Glomerular visceral epithelial cell (primary cell): Measurements from ENCODE around the gene RHOH.
A peak's percentile ranks its signal among the peaks of the same experiment; 100 is the strongest.
"Not testable (repeated sequence)": the region's sequence is repeated elsewhere in the genome, so short reads cannot be mapped to it uniquely, and the experiment has no call there.

Experiments used
- DNase-seq: peaks from one replicate; pipeline ENCODE4 v3.0.0-alpha.2; 2016; ENCODE audit errors: extremely low spot score

Gene RHOH, protein sequence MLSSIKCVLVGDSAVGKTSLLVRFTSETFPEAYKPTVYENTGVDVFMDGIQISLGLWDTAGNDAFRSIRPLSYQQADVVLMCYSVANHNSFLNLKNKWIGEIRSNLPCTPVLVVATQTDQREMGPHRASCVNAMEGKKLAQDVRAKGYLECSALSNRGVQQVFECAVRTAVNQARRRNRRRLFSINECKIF

DNA sequence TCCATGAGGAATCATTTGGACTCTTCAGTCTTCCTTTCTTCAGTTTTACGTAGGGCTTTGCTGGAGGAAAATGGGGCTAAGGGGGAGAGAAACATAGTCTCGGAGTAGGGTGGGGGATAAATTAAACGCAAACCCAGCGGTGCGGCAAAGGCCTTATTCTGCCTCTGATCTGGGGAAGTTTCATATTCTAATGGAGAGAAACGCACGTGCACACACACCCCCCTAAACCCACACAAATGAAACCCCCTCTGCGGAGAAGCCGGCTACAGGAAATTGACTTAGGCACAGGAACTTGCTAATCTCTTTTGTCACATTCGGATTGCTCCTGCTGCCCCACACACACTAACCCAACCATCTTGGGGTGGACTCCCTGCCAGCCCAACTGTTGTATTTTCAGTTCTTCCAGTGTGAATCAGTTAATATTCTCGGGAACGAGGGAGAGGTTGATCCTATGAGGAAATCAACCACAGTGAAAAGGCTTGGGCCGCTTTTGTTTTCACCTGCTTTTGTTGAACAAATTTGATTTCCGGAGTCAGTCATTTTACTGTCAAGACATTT lies at the start of gene RHOH:
Gene RHOH (plus strand): TSS at position 308 of the 558 bp plus-strand sequence. CDS start 46,356 bp downstream, outside the sequence.
- DNase-seq: no peak

DNA sequence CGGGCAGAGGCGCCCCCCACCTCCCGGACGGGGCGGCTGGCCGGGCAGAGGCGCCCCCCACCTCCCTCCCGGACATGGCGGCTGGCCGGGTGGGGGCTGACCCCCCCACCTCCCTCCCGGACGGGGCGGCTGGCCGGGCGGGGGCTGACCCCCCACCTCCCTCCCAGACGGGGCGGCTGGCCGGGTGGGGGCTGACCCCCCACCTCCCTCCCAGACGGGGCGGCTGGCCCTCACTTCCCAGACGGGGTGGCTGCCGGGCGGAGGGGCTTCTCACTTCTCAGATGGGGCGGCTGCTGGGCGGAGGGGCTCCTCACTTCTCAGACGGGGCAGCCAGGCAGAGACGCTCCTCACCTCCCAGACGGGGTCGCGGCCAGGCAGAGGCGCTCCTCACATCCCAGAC lies 49.3 kb upstream of the RHOH start:
- DNase-seq: not testable (repeated sequence)

DNA sequence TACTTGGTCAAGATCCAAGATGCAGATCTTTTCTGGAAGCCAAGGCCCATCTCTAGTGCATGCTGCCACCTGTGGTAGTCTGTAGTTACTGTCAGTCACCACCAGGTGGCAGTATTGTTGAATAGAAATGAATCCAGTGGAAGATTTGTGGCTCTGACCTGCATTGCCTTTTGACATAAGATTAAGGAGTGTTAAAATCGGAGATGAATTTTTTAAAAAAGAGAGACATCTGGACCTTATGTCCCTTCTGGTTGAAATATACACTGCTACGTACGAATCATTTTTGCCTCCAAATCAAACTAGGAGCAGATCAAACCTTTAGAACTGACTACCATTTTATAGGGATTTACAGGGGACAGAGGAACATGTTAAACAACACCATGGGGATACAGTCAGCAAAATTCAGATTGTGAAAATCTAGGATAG lies 46.9 kb upstream of the RHOH start:
- peak; percentile 67 for DNase-seq

DNA sequence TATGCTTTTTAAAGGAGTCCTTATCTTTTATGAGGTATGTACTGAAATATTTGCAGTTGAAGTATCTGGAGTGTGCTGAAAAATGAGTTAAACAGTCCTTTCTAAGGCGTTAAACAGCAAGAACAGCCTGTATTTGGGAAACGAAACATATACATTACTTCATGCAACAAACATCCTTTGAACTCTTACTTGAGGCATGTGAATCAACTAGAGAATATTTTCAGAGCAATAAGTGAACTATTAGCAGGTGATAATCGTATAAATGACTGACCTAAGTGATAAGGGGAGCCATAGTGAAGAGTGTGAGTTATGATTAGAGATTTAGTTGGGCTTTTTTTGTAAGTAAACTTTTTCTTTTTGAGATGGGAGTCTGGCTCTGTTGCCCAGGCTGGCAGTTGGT lies 45.9 kb upstream of the RHOH start:
- DNase-seq: peak; percentile 18

DNA sequence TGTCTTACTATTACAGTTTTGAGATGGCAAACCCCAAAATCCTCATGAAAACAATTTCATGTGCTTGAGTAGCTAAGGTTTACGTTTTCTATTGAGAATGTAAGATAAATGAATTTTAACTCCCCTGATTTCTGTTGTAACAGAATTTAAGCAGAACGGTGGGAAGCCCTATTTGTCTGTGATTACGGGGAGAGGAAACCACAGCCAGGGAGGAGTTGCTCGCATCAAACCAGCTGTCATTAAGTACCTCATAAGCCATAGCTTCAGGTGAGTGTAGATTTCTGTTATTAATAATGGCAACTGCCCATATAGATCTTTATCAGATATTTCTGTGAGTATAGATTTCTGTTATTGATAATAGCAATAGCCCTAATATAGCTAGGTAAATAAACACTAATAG lies 44.2 kb upstream of the RHOH start:
- no peak for DNase-seq

DNA sequence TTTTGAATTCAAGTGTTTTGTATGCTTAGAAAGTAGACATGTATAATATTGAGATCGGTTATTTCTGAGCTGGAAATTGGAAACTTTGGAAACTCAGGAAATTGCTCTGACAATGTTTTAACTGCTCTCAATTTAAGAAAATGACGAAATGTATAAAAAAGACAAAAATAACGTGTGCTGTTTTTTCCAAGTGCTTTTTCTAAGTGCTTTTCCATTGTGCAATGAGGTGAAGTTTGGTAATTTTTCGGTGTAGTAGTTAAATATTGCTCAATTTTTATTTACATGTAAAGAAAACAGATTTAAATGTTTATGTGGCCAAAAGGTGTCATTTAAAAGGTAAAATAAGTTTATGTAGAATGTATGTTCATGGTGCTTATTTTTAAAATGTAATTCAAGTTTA lies 39.4 kb upstream of the RHOH start:
- DNase-seq: no peak

DNA sequence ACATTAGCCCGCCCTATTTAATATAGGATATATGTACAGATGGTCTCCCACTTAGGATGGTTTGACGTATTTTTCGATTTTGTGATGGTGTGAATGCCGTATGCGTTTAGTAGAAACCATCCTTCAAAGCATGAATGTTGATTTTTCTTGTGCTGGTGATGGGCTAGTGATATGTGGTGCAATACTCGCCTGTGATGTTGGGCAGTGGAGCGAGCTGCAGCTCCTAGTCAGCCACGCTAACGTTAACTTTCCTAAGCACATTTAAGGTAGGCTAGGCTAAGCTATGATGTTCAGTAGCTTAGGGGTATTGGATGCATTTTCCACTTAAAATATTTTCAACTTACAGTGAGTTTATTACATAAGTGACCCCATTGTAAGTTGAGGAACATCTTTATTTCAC lies 36.6 kb upstream of the RHOH start:
- no peak for DNase-seq

DNA sequence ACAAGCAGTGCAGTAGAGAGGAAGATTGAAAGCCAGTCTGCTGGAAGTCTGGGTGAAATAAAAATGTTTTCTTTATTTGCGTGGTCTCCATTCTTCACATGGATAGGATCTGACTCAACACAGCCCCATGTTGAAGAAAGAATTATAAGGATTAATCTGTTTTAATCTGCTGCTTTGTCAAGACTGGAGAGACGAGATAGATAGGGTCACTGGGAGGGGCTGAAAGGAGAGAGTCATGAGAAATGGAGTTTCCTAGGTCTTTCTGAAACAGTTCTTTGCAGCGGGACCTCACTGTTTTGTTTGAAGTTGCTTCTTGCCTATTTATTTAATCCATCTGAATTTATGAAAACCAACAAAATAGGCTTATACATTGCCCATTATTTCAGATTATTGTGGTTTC lies 32.4 kb upstream of the RHOH start:
- DNase-seq: no peak

DNA sequence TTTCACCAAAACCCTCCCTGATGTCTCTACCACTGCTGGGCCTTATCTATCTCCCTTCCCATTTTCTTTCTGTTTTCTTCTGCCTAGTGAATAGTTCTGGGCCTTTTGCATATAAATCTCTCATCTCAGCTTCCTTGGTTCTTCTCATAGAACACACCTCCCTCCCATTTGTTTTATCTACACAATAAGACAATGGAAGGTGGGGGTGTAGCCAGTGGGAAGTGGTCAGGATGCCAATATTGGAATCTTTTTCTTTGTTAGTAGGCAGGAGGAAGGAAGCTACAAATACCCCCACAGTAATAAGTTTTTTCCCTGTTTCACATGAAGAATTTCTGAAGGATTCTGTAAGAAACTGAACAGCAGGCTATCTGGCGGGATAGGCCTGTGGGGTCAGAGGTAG lies 30.9 kb upstream of the RHOH start:
- DNase-seq: no peak

DNA sequence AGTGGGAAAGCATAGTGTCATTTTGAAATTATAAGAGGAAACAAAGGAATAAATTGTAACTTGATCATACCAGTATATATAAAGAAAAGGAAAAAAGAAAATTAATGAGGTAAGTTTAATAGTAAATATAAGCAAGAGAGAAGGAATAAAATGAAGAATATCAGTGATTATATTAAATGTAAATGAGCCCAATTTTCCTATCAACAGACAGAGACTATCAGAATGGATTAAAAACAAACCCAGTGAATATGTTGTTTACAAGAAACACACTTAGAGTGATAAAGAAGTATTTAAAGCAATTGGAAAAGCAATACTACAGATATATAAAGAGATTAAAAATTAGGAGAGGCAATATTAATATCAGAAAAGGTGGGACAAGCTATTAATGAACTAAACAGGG lies 28.8 kb upstream of the RHOH start:
- DNase-seq: no peak

DNA sequence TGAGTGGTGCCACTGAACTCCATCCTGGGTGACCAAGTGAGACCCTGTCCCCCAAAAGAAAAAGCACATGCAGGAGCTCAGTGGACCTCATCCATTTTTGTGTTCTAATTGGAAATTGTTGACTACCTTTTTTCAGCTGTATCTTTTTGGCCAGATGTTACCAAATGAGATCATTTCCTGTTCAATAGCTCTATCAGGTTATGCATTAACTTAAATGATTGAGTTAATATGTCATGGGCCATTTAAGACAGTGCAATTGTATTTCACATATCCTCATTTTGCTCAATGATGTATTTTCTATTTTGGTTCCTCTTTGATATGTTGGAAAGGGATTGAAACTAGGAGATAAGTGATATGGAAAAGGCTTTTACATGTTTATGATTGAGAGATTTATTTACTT lies 26.2 kb upstream of the RHOH start:
- peak; percentile 16 for DNase-seq

DNA sequence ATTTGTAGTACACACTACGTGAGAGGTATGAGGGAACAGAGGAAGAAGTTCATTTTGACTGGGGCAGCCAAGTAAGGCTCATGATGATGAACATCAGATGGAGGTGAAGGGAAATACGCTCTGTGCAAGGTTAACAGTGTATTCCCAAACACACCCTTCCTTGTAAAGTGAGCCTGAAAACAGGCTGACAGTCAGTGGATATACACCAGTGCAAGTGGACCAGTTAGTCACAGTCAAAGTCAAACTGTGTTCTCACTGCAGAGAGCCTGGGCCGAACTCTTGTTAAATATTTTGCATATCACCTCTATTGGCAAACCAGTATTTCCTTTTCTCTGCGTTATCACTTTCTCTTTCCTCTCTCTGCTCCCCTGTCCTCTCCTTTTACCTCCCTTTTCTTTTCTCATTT lies 23.4 kb upstream of the RHOH start:
- no peak for DNase-seq

DNA sequence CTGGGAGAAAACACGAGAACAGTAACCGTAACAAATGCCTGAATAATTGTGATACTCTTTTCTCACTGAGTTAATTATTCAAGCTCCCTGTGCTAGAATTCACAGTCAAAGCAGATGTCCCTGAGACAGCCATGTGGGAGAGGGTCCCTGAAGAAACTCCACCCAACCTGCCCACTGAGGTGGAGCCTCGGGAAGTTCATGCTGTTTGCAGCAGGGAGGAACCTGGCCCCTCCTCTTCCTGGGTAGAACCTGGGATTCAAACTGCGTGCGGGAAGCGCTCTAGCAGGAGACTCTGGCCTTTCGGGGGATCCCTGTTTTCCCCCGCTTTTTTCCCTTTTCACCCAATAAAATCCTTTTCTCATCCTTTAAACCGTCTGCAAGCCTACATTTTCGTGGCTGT lies 20.2 kb upstream of the RHOH start:
- DNase-seq: no peak

DNA sequence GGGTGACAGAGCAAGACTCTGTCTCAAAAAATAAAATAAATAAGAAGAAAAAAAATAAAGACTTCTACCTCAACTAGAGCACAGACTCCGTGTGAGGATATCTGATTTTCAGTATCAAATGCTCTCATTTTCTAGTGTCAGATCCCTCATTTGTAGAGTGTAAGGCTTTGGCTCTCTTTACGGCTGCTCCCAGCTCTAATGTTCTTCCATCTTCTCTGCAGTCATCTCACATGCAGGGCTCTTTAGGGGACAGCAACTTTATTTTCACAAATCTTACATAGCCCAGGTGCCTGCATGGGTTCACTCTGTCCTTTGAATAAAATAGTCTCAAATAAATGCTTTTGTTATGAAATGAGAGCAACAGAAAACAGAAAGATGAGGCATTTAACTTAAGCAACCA lies 19.2 kb upstream of the RHOH start:
- DNase-seq: no peak

DNA sequence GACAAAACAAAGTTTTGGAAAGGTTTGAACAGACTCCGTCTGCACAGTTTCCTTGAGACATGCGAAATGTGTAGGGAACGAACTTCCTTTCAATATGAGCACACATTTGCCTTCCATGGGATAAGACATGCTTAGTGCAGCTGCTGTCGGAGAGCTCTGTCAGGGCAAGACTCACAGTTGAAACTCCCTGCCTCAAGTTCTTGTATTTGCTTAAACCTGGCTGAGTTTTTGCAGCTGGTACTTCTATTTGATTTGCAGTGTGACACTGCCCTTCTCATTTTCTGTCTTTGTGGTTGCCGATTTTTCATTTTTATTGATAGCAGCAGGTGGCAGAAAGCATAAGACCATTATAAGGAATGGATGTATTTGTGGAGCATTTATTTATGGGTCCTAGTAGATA lies 18.2 kb upstream of the RHOH start:
- DNase-seq: no peak

DNA sequence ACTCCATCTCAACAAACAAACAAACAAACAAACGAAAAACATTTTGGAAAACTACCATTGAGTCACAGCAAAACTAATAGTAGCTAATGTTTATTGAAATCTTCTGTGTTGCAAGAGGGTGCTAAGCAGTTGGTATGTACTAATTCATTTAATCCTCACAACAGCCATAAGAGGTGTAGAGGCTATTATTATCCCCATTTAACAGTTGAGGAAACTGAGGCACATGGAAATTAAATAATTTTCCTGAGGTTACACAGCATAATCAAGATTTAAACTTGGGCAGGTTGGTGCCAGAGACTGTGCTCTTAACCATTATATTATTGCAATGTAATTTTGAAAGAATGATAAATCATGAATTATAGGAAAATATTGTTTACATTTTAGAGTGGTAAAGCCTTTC lies 17.5 kb upstream of the RHOH start:
- no peak for DNase-seq

DNA sequence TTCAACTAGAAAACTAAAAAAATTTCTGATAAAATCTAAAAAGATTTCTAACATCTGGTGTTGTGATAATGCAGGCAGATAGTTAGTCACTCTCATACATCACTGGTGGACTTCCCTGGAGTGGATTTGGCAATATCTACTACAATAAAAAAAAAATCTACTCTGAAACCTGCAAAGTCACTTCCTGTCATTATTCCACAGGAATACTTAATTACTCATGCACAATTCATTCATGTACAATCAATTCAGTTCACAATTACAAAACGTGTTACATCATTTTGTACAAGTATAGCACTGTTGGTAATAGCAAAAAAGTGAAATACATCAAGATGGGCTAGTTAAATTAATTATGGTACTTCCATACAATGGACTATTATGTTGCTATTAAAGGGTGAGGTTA lies 16.5 kb upstream of the RHOH start:
- DNase-seq: peak; percentile 15

DNA sequence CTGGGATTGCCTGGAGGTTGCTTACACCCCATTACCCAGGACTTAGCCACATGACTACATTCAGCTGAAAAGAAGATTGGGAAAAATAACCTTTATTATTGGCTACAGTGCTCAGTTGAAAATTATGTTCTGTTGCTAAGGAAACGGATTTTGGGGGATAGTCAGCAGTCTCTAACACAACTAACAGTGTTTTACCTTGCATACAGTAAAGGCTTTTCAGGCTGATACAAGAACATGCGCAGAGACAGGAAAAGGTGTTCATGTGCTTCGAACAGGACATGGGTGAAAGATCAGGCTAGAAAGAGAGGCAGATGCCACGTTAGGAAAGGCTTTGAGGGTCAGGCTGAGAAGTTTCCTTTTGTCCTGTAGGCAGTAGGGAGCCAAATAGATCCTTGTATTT lies 14.8 kb upstream of the RHOH start:
- no peak for DNase-seq

DNA sequence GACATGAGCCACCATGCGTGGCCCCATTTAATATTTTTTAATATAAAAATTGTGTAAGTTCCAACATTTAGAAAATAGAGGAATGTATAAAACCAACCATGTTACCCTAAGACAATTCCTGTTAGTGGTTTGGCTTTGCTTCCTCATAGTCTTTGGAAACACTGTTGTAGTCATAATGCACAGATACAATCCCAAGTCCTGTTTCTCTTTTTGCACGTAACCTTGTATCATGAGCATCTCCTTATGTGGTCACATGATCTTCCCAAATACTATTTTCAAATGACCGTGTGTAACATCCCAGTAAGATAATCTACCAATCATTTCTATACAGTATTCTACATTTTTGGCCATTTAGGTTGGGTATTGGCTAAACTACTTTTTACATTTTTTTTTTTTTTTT lies 13.9 kb upstream of the RHOH start:
- no peak for DNase-seq

DNA sequence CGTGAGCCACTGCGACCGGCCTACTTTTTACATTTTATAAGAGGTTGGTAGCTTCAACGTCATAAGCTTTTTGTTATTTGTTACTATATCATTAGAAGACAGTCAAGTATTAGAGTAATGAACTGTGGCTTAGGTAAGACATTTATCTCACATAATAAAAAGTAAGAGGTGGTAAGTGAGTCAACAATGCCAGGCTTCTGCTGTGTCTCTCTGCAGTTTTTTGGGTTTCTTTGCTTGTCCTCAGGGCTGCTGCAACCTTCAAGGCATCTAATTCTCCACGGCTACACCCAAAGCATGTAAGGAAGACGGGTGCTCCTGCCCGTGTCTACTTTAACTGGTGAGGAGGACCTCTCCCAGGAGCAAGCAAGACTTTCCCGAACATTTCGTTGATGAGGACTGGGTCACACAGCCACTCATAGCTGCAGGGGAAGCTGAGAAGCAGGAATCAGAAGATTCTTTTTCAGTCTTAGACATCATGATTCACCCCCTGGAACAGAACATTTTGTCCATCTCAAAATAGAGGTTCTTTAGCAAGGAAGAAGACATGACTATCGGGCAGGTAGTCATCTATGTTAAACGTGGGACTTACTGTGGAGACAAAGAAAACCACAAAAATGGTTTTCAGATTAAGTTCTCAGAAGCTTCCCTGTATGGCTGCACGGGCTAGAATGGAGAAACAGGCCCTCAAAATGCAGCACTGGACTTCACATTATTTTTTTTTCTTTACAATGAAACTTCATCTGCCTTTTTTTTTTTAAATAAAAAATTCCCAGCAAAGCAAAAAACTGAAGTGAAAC lies 13.0 kb upstream of the RHOH start:
- no peak for DNase-seq

DNA sequence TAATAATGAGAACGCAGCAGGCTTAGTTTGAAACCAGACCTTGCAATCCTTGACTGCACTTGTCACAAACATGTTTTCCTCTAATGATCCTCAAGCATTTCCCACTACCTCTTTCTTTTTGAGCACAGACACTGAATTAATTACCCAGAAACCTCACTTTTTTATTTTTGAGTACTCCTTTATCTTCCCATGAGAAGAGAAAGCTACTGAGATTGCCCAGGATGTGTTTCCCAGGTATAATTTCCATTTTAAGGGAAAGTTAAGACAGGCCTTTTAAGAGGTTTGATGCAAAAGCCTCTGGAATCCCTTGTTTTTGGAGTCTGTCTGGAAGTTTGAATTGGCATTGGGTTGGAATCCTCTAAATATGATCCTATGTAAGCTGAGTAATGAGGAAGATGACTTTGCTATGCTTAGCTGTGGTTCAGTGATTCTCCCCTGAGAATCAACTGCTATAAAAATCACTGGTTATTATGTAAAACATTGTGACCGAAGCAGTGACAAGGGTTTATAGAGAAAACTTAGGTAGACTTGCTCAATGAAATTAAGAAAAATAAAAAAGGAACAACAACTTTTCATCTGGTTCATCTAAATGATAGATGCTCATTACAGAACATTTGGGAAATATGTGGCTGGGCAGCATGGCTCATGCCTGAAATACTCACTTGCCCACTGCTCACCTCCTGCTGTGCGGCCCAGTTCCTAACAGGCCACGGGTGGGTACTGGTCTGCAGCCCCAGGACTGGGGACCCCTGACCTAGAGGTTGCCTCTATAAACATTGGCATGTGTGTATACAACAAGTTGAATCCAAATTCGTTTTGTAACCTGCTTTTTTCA lies 10.8 kb upstream of the RHOH start:
- peak; percentile 20 for DNase-seq

DNA sequence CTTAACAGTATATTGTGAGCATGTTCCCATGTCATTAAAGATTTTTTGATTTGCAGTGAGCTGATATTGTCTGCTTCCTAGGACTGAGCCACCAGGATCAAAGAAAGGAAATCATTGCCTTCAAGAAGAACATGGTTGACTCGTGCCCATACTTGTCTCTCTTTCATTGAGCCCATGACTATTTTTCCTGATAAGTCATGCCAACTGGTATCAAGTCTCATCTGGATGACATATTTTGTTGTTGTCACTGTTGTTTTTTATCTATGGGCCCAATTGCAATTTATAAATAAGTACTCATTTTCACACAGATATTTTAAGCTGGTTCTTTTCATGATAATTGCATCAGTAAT lies 10.2 kb upstream of the RHOH start:
- no peak for DNase-seq
